Upper lobe of left lung (tissue), 6 donors: ENCODE results near the gene NPC1. TPM values are rescaled to one million over a fixed set of nuclear protein-coding genes. Genes with fewer than 3 reads are reported as not detected.
"Not testable (repeated sequence)": the region's sequence is repeated elsewhere in the genome, so short reads cannot be mapped to it uniquely, and the experiment has no call there.

Experiments used
- ATAC-seq, 2 donors: fragments of 200-7000 bp; cut with Tn5 transposase; one replicate each; pipeline ENCODE4 v1.9.1; 2022; ENCODE audit warnings: mild to moderate bottlenecking in 2 of 2, moderate library complexity in 2 of 2; ENCODE audit not compliant: low FRiP score in 2 of 2
- DNase-seq, 2 donors: peaks; one replicate each; pipeline ENCODE4 v3.0.0-alpha.2; 2019 to 2020
- H3K27ac ChIP-seq, 4 donors: fragments of 200-600 bp; sonication (generic); one replicate each; pipeline ENCODE4 v1.5.1; 2016 to 2019
- H3K27me3 ChIP-seq, 4 donors: fragments of 200-600 bp; sonication (generic); one replicate each; pipeline ENCODE4 v1.5.1; 2017 to 2019
- H3K36me3 ChIP-seq, 4 donors: fragments of 200-600 bp; sonication (generic); one replicate each; pipeline ENCODE4 v1.5.1; 2016 to 2019
- H3K4me1 ChIP-seq, 4 donors: fragments of 200-600 bp; sonication (generic); one replicate each; pipeline ENCODE4 v1.5.1; 2018 to 2019
- H3K4me3 ChIP-seq, 4 donors: fragments of 200-600 bp; sonication (generic); one replicate each; pipeline ENCODE4 v1.5.1; 2017 to 2019; ENCODE audit warnings: mild to moderate bottlenecking in 2 of 4, moderate library complexity in 1 of 4
- H3K9me3 ChIP-seq, 4 donors: fragments of 200-600 bp; sonication (generic); one replicate each; pipeline ENCODE4 v1.5.1; 2018 to 2019
- CTCF ChIP-seq, 6 experiments: fragments of 450-650 bp in 4 of 6; fragments of 200-600 bp in 2 of 6; sonication (generic) in 2 of 6; IDR thresholded peaks; one replicate each; pipeline ENCODE4 v1.5.1; 2016 to 2019; ENCODE audit warnings: antibody characterized with exemption in 6 of 6
- EP300 ChIP-seq, 4 donors: sonication (generic); formaldehyde crosslinking; IDR thresholded peaks; one replicate each; pipeline ENCODE4 v1.5.1; 2017; ENCODE audit warnings: antibody characterized with exemption in 4 of 4, control low read depth in 2 of 4
- POLR2A ChIP-seq, 4 donors: fragments of 450-650 bp; IDR thresholded peaks; one replicate each; pipeline ENCODE4 v1.5.1; 2016 to 2017; ENCODE audit warnings: antibody characterized with exemption in 4 of 4, mild to moderate bottlenecking in 2 of 4
- POLR2AphosphoS5 ChIP-seq, 2 donors: sonication (generic); formaldehyde crosslinking; IDR thresholded peaks; one replicate each; pipeline ENCODE4 v1.5.1; 2017; ENCODE audit warnings: antibody characterized with exemption in 2 of 2
- WGBS, 2 donors: methylation state at CpG; one replicate each; pipeline ENCODE4 v1.1.5; 2017 to 2018; 5-methylcytosine and 5-hydroxymethylcytosine counted together
- total RNA-seq, 6 donors: library from RNA; depleted of rRNA in 4 of 6; stranded (reverse); fragments of >200 nt in 4 of 6; gene quantifications; one replicate each; pipeline versions ENCODE4 v1.1.0 to v1.2.1, GENCODE V29; 2016 to 2021
- donor health status: DM: no; HTN: no; CAD: no; lungs with moderate emphysema.
- donor health status: DM: no; HTN: yes; CAD: no; lungs with severe emphysema.

Gene NPC1
- total RNA-seq, 6 donors from 2014 or later: 117 to 437 (median 167) TPM

GRCh38 chr18:23583071-23583865, 3.0 kb downstream of the NPC1 start:
- Histone ChIP-seq H3K36me3 (peaks cover 0 to 4% (median 0%) of the 10 kb centered on the region in 4 donors), H3K4me1 (peaks cover 32 to 79% (median 60%) of the 10 kb centered on the region in 4 donors), H3K4me3 (peak overlapping the region in 3 of 4 donors; percentile 58 to 80 (median 68)), H3K27ac (peak overlapping the region in 2 of 4 donors; percentile 99 to 100), H3K27me3 (no peaks in the 10 kb centered on the region), H3K9me3 (no peaks in the 10 kb centered on the region)
- WGBS, 2 donors: 64 to 72% methylated on average over 4 to 5 of the region's 5 CpGs
- TF ChIP-seq EP300 (IDR thresholded peaks at IDR 0.05) (no peak), POLR2A (IDR thresholded peaks at IDR 0.05) (no peak), CTCF (IDR thresholded peaks at IDR 0.05) (no peak), POLR2AphosphoS5 (IDR thresholded peaks at IDR 0.05) (no peak)
- no peak for ATAC-seq
- no peak for DNase-seq

DNA sequence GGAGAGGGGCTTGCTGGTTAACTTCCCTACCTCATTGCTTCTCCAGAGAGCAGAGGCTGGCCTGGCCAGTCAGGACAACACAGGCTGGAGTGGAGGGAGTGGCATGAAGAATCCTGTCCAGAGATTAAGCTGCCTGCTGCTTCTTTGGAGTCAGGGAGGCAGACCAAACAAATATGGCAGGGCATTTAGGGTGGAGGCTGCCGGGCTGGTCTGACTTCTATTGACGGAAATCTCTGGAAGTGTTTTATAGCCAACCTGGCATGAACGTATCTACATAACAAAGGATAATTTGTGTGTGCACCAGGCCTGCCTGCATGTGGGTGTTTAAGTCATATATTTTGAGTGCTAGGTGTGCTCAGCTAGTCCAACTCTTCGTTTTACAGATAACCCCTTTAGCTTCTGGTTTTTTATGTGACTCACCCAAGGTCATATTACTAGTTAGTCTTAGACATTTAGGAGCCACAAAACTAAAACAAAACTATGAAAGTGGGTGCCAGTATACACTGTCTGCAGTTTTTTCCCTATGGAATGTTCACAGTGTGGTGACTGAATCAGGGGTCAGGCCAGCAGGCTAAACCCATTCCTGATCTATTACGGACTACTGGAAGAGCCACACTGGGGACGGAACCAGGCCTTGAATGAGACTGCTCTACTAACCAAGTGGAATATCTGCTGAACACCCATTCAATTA, 5.5 kb downstream of the NPC1 start:
- Histone ChIP-seq H3K4me3 (no peak overlapping the region), H3K36me3 (peaks cover 0 to 14% (median 6%) of the 10 kb centered on the region in 4 donors), H3K27me3 (no peaks in the 10 kb centered on the region), H3K9me3 (no peaks in the 10 kb centered on the region), H3K4me1 (peaks cover 28 to 75% (median 61%) of the 10 kb centered on the region in 4 donors), H3K27ac (peak overlapping the region in 2 of 4 donors; percentile 64 to 74)
- DNase-seq: no peak
- ATAC-seq: no peak
- TF ChIP-seq POLR2A (IDR thresholded peaks at IDR 0.05) (no peak), EP300 (IDR thresholded peaks at IDR 0.05) (no peak), POLR2AphosphoS5 (IDR thresholded peaks at IDR 0.05) (no peak), CTCF (IDR thresholded peaks at IDR 0.05) (no peak)
- WGBS, 2 donors: 81 to 87% methylated on average over 6 of the region's 6 CpGs

- ATAC-seq (peak in 1 of 2 donors; percentile 63), DNase-seq (peak in 1 of 2 donors; percentile 33)
- Histone ChIP-seq H3K4me3 (no peak overlapping the region), H3K27me3 (no peaks in the 10 kb centered on the region), H3K36me3 (peaks cover 0 to 15% (median 8%) of the 10 kb centered on the region in 4 donors), H3K9me3 (no peaks in the 10 kb centered on the region), H3K4me1 (peaks cover 26 to 77% (median 61%) of the 10 kb centered on the region in 4 donors), H3K27ac (peak overlapping the region in 3 of 4 donors; percentile 35 to 74 (median 64))
- TF ChIP-seq CTCF (IDR thresholded peaks at IDR 0.05): no peak
- TF ChIP-seq EP300 (IDR thresholded peaks at IDR 0.05): peak in 1 of 4 donors; percentile 67
- 76 to 83% methylated on average over 8 of the region's 8 CpGs for WGBS, 2 donors
Measured at GRCh38 chr18:23578891-23579653, 7.2 kb downstream of the NPC1 start.

DNA sequence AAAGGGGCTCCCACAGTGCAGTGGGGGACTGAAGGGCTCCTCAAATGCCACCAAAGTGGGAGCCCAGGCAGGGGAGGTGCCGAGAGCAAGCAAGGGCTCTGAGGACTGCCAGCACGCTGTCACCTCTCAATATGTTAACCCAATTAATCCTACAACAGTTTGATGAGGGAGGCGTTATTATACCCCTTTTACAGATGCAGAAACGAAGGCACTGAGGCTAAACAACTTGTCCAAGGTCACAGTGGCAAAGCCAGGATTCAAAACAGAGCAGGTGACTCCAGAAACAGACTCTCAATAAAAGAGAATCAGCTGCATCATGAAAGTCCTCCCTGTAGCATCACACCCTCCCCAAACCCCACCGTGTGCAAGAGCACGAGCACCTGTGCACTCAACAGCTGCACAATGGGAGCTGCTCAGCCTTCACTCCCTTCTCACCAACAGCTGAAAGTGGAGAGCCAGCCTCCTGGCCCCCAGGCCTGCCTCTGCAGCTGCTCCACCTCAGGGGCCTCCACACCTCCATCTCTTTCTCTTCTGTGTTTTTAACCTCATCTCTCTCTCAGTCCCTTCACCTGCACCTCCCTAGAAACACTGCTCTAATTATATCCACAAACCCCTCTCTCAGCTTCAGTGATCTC, 8.1 kb downstream of the NPC1 start:
- no peaks in the 10 kb centered on the region for H3K27me3 ChIP-seq
- H3K4me1 ChIP-seq: peaks cover 27 to 77% (median 61%) of the 10 kb centered on the region in 4 donors
- 84 to 94% methylated on average over 5 of the region's 6 CpGs for WGBS, 2 donors
- no peak for TF ChIP-seq POLR2AphosphoS5 (IDR thresholded peaks at IDR 0.05)
- no peak for TF ChIP-seq CTCF (IDR thresholded peaks at IDR 0.05)
- TF ChIP-seq POLR2A (IDR thresholded peaks at IDR 0.05): no peak
- TF ChIP-seq EP300 (IDR thresholded peaks at IDR 0.05): no peak
- ATAC-seq: peak in 1 of 2 donors; percentile 3
- H3K36me3 ChIP-seq: peaks cover 0 to 15% (median 9%) of the 10 kb centered on the region in 4 donors
- H3K9me3 ChIP-seq: no peaks in the 10 kb centered on the region
- H3K4me3 ChIP-seq: no peak overlapping the region
- H3K27ac ChIP-seq: peak overlapping the region in 2 of 4 donors; percentile 64 to 74
- no peak for DNase-seq

GRCh38 chr18:23577521-23577920, 8.8 kb downstream of the NPC1 start:
- peak in 1 of 2 donors; percentile 75 for DNase-seq
- not testable (repeated sequence) for H3K27me3 ChIP-seq, H3K9me3 ChIP-seq, H3K4me3 ChIP-seq, ATAC-seq
- WGBS, 2 donors: 93 to 100% methylated on average over 1 to 16 of the region's 24 CpGs
- Histone ChIP-seq H3K27ac (peak overlapping the region in 1 of 4 donors; percentile 74), H3K4me1 (peaks cover 27 to 75% (median 62%) of the 10 kb centered on the region in 4 donors), H3K36me3 (peaks cover 0 to 17% (median 14%) of the 10 kb centered on the region in 4 donors)
